Neural crest cell (in vitro differentiated cells): Measurements from ENCODE around the gene NUAK1. TPM values are rescaled to one million over a fixed set of nuclear protein-coding genes. Genes with fewer than 3 reads are reported as not detected.

Experiments
- DNase-seq: peaks from one replicate; pipeline ENCODE4 v3.0.0; 2021; ENCODE audit warnings: low read depth, mixed read lengths, low spot score
- H3K27ac Mint-ChIP-seq: one replicate; pipeline ENCODE4 v1.8.0; 2021; ENCODE audit warnings: mild to moderate bottlenecking, mixed read lengths; ENCODE audit not compliant: unreplicated experiment
- H3K27me3 Mint-ChIP-seq: 2 replicates; pipeline ENCODE4 v1.8.0; 2021; ENCODE audit warnings: low read depth, mild to moderate bottlenecking, mixed read lengths
- H3K36me3 Mint-ChIP-seq: 2 replicates; pipeline ENCODE4 v1.8.0; 2021; ENCODE audit warnings: low read depth, mild to moderate bottlenecking, mixed read lengths
- H3K4me1 Mint-ChIP-seq: 2 replicates; pipeline ENCODE4 v1.8.0; 2021; ENCODE audit warnings: mixed read lengths
- H3K4me3 Mint-ChIP-seq: one replicate; pipeline ENCODE4 v1.8.0; 2021; ENCODE audit warnings: mild to moderate bottlenecking, mixed read lengths
- H3K9me3 Mint-ChIP-seq: 2 replicates; pipeline ENCODE4 v1.8.0; 2021; ENCODE audit warnings: mixed read lengths
- CTCF ChIP-seq: fragments of 200-600 bp; sonication (generic); conservative IDR thresholded peaks from 2 replicates; pipeline ENCODE4 v1.5.0; 2021; ENCODE audit warnings: antibody characterized with exemption, mild to moderate bottlenecking
- total RNA-seq: library from RNA; stranded (reverse); gene quantifications from 2 replicates; pipeline ENCODE4 v1.2.1, GENCODE V29; 2021

NUAK1 gene
- total RNA-seq, 1 donor from 2014 or later: 35.6 TPM

- no peak overlapping the region for H3K4me3 Mint-ChIP-seq
- no peak for TF ChIP-seq CTCF
- H3K9me3 Mint-ChIP-seq: no peaks in the 10 kb centered on the region
- no peak overlapping the region for H3K27ac Mint-ChIP-seq
- DNase-seq: no peak
- H3K27me3 Mint-ChIP-seq: no peaks in the 10 kb centered on the region
- no peaks in the 10 kb centered on the region for H3K36me3 Mint-ChIP-seq
- peaks cover 32% of the 10 kb centered on the region for H3K4me1 Mint-ChIP-seq
These were observed 42.8 kb upstream of the NUAK1 start for GRCh38 chr12:106181401-106182114.

- Mint-ChIP-seq H3K36me3 (no peaks in the 10 kb centered on the region), H3K9me3 (no peaks in the 10 kb centered on the region), H3K4me3 (no peak overlapping the region), H3K4me1 (peaks cover 25% of the 10 kb centered on the region), H3K27ac (peak overlapping the region; percentile 5), H3K27me3 (no peaks in the 10 kb centered on the region)
- TF ChIP-seq CTCF: no peak
- DNase-seq: no peak
These were observed 40.3 kb upstream of the NUAK1 start for GRCh38 chr12:106179086-106179485.

GRCh38 chr12:106178562-106178961, 39.8 kb upstream of the NUAK1 start:
- no peaks in the 10 kb centered on the region for H3K36me3 Mint-ChIP-seq
- no peaks in the 10 kb centered on the region for H3K9me3 Mint-ChIP-seq
- H3K4me3 Mint-ChIP-seq: no peak overlapping the region
- no peak for DNase-seq
- H3K27ac Mint-ChIP-seq: peak overlapping the region; percentile 88
- peaks cover 25% of the 10 kb centered on the region for H3K4me1 Mint-ChIP-seq
- no peak for TF ChIP-seq CTCF
- no peaks in the 10 kb centered on the region for H3K27me3 Mint-ChIP-seq

GRCh38 chr12:106176560-106176959, 37.8 kb upstream of the NUAK1 start:
- Mint-ChIP-seq H3K36me3 (no peaks in the 10 kb centered on the region), H3K27me3 (no peaks in the 10 kb centered on the region), H3K4me1 (peaks cover 25% of the 10 kb centered on the region), H3K9me3 (no peaks in the 10 kb centered on the region), H3K4me3 (no peak overlapping the region), H3K27ac (no peak overlapping the region)
- DNase-seq: no peak
- TF ChIP-seq CTCF: no peak

- no peaks in the 10 kb centered on the region for H3K9me3 Mint-ChIP-seq
- peaks cover 25% of the 10 kb centered on the region for H3K4me1 Mint-ChIP-seq
- H3K27me3 Mint-ChIP-seq: no peaks in the 10 kb centered on the region
- DNase-seq: no peak
- H3K27ac Mint-ChIP-seq: no peak overlapping the region
- no peak for TF ChIP-seq CTCF
- no peaks in the 10 kb centered on the region for H3K36me3 Mint-ChIP-seq
- H3K4me3 Mint-ChIP-seq: no peak overlapping the region
These were observed 36.1 kb upstream of the NUAK1 start for GRCh38 chr12:106174876-106175275.
